ENCODE data around the gene HS1BP3.

Gene HS1BP3

DNA sequence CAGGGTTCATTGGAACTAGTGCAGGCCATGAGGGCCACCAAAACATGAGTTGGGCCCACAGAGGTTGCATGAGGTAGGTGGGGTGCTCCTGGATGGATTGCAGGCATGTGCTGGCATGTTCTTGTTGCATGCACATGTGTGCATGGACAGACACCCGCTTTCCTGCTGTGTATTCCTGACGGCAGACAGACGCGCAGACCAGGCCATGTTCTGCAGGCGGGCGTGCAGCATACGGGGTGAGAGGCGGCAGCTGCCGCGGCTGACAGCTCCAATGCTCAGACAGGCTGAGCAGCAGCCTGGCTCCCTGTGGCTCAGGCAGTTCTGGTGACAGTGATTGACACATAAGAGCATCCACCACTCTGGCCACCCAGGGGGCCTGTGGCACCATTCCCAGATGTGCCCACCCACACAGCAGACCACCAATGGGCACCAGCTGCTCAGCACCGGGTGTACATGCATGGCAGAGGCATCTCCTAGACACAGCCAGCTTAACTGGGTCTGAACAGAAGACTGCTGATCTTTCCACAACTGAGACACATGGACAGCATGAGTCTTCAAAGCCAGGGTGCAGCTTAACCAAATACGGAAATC is 21.2 kb downstream of the HS1BP3 start:
- DNase-seq (ENCODE audit: low spot score), result no peak

DNA sequence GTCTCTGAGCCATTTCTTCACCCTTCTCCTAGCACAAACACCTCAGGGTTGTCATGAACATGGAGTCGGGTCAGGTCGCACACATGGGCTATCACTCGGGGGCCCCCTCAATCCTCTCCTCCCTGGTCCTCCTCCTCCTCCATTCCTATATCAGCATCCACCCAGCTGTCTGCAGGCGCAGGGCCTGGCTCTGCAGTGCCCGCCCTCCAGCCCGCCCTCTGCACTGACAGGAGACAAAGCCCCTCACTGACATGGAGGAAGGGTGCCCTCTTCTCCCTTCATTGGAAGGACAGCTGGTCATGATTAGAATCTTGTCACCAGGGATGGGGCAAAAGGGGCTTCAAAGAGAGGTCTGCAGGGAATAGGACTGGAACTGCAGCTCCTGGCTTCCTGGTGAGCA is 21.7 kb downstream of the HS1BP3 start:
- DNase-seq (ENCODE audit: low spot score), result no peak

DNA sequence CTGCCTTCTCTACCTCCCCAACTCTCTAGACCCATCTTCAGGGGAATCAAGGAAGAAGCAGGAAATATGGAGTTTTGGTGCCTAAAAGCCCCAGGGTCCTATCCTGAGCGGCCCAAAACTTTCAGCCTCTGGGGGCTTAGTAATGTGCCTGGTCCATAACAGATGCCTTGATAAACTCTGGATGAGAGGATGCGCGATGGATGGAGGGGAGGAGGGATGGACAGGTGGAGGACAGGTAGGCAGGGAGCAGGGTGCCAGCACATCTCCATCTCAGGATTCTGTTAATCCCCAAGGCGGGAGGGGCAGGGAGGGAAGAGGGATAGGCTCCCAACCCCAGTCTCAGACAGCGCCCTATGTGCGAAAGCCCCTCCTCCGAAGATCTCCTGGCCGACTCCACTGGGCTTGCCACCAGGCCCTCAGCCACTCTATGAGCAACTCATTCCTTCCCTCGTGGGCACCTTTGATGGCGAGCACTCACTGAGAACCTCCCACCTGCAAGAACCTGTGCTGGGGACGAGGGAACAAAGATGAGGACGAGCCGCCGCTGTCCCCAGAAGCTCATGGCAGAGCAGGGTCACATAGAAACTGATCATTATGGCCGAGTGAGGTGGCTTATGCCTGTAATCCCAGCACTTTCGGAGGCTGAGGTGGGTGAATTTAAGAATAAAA is 23.1 kb downstream of the HS1BP3 start:
- no peak for DNase-seq (ENCODE audit: low spot score)

DNA sequence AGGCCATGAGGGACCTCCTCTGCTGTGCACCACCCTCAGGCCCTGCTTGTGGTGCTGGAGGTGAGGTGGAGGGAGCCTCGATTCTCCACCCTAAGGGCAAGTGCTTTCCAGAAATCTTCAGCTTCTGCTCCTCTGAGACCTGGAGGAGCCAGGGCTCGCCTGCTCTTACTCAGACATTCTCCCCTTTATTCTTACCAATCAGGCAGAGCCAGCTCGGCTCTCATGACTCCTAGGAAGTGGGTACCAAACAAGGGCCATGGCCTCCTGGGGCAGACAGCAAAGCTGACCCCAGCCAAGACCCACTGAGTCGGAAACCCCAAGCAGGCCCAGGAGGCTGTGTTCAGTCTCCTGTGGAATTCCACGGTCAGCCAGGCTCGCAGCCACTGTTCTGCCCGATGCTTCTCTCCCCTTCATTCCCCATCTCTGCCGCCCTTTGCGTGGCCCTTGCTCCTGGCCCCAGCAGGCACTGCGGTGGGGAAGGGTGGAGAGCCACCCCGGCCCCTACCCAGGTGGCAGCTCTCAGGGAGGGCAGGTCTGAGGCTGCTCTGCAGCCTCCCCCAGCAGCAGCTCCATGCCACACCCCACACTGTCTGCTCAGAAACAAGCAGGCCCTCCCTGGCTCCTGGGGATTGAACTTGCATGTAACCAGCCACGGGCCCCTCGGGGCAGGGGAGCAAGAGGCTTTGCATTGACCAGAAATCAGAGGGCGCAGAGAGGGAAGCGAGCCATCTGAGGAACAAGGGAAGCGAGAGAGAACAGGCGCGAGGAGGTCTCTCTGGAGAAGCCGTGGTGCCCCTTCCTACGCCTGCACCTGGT is 24.0 kb downstream of the HS1BP3 start:
- no peak for DNase-seq (ENCODE audit: low spot score)

DNA sequence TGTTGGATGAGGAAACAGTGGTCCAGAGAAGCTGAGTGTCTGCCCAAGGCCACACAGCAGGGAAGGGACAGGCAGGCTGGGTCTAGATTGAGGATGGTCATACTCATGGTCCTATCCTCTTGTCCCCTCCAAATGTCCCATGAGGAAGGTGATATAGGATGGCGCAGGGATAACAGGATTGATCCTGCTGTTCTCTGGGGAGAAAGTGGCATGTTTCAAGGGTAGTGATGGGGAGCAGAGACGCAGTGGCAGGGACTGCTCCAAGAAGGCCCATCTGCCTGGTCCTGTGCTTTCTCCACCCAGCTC is 24.6 kb downstream of the HS1BP3 start:
- DNase-seq (ENCODE audit: low spot score), result no peak

DNA sequence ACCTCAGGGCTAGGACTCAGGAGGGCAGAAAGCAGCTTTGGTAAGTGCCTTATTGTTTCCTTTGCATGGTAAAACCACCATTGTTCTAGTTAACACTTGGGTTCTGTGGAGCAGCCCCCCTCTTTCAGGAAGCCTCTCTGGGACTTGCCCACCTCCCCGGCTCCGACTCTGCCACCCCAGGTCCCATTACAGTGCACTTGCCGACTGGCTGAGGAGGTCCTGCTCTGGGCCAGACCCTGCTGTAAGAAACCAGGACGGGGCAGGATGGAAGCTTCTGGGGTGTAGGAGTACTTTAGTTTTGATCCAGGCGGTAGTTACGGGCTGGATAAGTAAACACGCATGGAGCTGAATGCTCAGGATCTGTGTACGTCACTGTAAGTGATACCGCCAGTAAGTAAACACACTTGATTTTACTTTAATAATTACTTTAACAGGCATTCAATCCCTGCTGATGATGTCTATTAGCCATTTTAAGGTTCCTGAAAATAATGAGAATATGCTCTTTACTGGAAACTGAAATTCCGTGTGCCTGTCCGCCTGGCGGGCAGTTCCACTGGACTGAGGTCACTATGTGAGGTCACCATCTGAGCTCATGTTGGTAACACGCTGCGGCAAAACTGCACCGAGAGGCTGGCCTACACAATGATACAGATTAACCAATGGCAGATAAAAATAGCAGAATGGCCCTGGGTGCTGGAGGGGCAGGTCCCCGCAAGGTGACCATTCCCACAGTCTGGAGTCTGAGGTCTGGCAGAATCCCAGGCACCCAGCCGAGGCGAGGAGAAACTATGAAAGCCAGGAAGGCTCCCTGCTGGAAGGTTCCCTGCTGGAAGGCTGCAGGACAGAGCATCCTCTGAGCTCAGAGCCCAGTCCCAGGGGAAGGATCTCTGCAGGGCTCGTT is 25.2 kb downstream of the HS1BP3 start:
- DNase-seq (ENCODE audit: low spot score), result no peak

DNA sequence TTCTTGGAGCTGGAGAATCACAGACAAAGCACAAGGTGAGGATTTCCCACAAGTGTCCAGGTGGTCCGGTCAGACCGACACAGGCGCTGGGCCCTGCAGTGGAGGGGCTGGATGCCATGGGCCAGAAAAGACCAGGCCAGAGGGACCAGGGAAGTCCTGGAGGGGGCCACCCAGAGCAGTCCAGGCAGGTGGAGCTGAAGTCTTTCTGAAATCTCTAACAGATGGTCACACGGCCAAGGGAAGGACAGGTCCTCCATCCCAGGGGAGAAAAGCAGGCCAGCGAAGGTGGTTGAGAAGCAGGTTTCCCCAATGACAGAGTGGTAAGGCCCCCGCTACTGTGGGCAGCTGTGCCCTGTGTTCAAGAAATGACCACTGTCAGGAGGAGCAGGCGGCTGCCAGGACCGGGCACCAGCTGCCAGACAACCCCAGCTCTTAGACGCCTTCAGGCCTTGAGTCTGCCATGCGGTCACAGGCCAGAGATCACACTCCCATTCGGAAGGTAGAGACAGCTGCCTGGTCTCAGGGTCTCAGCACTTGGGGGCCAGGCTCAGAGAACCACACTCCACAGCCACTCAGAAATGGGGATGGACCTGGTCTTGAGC is 25.9 kb downstream of the HS1BP3 start:
- DNase-seq (ENCODE audit: low spot score), result no peak

DNA sequence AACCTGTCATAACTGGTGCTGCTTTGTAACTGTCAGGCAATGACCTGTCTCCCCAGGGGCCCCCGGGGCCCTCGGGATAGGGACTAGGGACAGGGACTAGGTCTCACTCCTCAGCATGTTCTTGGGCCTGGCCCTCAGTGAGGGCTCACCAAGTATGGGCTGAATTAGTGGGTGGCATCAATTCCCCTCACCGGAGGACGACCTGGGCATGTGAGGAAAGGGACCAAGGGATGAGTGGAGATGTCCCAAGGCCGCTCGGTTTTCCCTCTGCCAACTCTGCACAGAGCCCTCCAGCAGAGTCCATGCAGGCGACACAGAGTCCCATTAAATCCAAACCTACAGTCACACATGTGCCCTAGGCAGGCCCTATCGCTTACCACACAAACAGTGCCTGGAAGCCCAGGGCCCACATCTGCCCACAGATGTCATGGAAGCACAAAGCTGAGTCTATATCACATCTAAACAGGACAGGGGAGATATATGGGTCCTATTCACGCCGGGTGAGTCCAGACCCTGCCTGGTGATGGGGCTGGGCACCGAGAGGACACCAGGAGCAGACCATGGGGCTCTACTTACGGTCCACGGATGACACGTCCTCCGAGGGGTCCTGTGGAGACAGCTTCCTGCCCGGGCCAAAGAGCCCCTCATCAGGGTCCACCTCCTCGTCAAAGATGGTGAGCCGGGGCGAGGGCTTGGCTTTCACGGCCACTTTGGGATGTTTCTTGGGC is 26.6 kb downstream of the HS1BP3 start:
- no peak for DNase-seq (ENCODE audit: low spot score)

DNA sequence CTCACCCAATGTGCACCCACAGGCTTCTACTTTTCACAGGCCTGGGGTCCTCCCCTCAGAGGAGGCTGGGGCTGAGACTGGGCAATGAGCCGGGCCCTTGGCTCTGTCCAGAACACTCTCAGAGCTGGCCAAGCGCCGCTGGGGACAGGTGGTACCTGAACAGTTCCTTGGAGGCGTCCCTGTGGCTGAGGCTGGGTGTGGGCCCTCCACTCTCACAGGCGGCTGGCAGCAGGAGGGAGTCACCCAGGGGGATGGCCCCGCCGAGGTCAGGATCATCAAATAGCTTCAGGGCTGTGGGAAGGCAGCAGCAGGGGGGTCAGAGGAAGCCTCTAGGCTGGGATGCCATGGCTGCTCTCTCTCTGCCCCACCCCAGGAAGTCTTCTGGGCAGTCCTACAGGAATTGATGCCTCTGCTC is 27.1 kb downstream of the HS1BP3 start:
- no peak for DNase-seq (ENCODE audit: low spot score)

DNA sequence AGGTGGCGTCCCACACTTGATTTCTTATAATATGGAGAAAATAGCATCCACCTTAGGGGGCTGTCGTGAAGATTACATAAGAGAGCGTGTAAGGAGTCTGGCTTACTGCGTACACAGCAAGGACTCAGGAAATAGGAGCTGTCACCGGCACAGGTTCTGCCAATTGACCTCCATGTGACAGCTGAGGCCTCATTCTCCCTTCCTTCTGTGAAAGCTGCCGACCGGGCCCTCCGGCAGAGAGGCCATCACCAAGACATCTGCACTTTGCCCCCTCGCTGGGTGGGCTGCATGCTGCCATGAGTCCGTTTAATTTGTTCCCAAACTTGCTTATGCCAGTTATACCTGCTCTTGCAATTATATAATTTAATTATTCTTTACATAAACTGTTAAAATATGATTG is 27.7 kb downstream of the HS1BP3 start:
- DNase-seq (ENCODE audit: low spot score), result no peak

DNA sequence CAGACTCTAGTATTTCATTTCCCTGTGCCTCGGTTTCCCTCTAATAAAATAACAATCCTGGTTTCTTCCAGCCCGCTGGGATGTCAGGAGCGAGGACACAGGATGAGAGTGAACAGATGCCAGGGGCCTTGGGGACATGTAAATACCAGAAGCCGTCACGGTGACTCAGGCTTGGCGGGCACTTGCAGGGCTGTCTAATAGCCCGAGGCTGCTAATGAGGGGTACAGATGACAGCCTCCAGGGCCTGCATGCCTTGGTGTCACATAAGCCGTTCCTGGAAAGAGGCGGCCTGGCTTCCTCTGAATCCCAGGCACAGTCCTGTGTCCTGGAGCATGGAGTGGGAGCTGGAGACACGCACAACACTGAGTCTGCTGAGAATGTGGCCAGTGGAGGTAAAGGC is 28.2 kb downstream of the HS1BP3 start:
- DNase-seq (ENCODE audit: low spot score), result no peak

DNA sequence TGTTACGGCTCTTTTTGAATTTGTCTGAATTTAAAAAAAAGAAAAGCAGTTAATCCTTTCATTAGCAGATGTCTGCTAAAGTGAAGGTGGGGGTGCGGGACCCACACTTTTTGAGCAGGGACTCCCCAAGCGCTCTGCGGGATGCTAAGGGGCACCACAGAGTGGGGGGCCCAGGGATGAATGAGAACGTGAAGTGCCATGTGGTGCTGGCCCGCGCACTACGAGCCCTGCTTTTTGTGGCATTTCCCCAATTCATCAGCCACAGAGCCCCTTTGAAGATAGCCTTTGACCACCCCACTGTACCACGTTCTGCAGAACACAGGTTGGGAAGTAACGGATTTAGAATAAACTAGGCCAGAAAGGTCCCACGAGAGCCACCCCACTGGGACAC is 28.6 kb downstream of the HS1BP3 start:
- DNase-seq (ENCODE audit: low spot score), result no peak

DNA sequence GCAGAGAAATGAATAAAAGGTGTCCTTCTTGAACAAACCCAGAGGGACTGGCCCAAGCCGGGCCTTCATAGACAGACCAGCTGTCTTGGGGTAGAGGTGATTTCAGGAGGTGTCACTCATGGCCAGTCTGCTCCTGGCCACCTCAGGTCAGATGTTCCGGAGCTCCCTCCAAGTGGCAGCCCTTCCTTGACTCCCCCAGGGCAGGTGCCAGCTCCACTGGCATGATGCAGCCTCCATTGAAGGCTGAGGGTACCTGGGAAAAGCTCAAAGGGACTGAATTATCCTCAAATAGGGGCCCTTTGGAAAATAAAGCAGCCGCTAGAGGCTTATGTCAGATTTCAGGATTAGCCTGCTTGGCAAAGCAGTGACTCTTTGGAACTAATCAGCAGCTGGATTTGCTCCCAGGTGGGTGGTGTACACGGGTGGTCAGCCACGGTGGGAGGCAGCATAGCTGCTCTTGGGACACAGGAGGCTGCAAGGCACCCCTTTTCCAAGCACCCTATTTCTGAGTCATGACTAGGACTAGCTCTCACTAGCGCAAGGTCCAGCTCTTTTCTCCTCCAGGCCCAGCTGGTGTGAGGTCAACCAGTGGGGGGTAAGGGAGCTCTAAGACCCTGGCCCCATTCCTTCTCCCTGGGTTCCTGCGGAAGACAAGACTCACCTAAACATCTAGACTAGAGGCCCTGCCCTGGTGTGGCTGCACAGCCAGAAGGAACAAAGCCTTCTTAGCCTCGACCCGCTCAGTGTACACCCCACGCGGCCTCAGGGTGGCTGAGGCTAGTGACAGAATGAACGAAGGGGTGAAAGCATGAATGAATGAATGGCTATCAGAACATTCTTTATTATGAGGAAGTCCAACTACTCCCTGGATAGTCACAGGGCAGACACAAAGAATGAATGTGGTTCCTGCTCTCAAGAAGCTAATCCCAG is 29.3 kb downstream of the HS1BP3 start:
- DNase-seq (ENCODE audit: low spot score), result no peak

DNA sequence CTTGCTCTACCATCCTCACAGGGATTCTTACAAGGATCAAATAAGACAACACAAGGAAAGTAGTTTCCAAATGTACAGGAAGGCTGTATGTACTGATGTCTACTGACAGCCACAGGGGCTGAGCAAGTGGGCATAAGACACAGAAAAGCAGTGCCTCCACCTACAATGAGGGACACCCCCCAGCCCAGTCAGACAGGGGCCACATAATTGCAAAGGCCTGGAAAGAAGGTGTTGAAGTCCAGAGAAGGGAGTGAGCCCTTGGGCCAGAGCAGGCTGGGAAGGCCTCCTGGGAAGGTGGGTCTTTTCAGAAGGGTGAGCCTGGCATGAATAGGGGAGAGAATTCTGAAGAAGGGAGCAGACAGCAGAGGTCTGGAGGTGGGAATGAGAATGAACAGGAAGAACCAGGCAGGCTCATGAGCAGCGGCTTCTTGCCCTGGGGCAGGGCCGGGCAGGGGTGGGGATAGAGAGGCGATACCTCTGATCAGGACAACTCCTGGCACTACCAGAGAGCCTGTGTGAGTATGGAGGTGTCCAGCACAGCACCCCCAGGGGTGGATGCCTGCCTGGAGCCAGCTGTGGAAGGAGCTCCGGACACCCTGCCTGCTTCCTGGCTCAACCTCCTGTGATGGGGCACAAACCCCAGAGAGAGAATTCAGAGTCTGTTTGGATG is 30.1 kb downstream of the HS1BP3 start:
- DNase-seq (ENCODE audit: low spot score), result no peak

DNA sequence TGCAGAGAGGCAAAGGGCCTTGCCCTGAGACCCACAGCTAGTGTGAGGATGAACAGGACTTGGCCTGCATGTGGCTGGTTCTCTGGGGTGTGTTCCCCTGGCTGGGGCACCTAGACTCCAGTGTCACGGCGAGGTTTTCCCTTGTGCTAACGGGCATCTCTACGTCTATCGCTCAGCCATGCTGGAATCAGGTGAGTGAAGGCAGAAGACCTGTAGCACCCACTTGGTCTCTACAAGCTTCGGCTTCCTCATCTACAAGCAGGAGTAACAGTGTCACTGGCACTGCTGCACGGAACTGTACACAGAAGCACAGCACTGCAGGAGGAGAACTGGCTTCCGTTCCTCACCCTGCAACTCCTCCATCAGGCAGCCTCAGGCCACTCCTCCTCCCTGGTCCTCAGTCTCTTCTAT is 30.6 kb downstream of the HS1BP3 start:
- DNase-seq (ENCODE audit: low spot score), result no peak

DNA sequence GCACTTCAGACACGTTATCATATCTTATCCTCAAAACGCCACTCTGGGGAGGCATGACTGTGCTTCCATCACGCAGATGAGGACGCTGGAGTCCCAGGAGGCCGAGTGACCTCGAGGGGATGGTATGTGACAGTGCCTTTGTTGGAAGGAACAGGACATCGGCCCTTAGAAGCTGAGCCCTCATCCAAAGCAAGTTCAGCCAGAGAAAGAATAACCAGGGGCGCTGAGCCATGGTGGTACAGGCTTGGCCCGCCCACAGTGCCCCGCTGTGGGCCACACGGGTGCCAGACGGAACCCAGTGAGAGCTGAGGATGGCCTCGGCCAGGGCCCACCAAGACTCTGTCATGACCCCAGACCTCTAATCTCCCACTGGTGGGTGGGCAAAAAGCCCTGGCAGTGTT is 31.3 kb downstream of the HS1BP3 start:
- DNase-seq (ENCODE audit: low spot score), result no peak

DNA sequence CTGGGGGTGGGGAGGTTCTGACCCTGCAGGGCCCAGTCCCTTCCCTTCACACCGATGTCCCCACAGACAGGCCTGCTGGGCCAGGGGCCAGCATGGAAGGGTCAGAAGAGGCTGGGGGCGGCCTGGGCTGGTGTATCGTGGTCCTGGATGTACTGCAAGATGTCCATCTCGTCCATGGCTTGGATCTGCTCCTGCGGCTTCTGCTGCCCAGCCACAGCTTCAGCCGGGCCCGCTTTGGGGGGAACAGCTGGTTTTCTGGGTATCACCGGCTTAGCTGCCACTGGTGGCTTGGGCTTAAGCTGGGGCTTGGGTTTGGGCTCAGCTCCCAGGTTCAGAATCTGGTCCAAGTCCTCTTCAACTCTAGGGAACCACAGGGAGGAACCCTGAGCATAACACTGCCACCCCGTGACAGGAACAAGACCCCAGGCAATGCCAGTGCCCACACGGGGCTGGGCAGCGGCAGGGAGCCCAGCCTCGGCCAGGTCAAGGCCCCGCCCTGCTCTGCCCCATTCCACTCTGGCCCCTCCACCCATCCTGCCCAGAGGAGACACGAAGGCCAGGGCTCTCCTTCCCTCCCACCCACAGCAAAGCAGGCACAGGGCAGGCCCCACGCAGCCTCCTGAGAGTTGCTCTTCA is 31.9 kb downstream of the HS1BP3 start:
- no peak for DNase-seq (ENCODE audit: low spot score)

DNA sequence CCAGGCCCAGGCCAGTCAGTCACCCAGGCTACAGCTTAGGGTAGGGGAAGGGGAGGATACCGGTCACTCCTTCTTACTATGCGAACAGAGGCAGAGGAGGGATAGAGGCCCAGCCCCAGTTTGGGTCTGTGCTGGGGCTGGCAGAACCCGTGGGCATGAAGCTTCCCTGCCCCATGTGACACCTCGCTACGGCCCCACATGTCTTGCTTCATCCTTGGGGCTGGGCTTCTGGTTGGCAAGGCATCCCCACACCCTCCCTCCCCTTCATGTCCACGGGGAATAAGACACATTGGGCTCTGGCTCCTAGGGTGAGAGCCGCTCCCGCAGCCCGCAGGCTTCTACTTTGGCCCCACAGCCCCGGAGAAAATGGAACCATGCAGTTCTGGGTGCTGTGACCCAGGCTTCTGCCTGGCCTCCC is 32.4 kb downstream of the HS1BP3 start:
- no peak for DNase-seq (ENCODE audit: low spot score)

DNA sequence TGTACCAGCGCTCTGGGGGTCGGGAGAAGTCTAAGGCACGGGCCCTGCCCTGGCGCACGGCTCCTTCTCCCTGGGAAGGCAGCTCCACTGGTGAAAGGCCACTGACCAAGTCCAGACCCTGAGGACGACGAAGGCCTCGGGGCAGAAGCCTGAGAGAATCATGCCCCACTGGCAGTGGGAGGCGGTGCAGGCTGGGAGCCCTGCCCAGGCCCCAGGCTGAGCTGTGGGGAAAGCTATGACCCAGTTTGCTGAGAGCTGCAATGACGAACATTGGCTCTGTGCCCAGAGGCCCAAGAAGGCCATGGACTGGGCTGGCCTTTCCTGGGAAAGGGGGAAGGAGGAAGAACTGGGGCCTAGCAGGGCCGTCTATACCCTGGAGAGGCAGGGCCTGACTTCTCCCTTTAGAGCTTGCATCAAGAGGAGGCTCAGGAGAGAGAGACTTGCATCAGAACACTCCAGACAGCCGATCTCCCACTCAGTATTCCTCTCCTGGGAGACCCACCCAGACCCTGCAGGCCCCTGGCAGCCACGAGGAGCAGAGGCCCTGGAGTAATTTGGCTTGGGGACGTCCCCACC is 32.9 kb downstream of the HS1BP3 start:
- peak; percentile 16 for DNase-seq (ENCODE audit: low spot score)

All from hematopoietic multipotent progenitor cell treated with erythropoietin and hydrocortisone succinate and interleukin-3 and kit ligand, for 17 days (in vitro differentiated cells).